ENCODE data around the gene WDR48.

The WDR48 gene

GRCh38 chr3:39095778-39096177, 44.0 kb downstream of the WDR48 start:
- H3K27ac ChIP-seq (ENCODE audit: low read length): no peak overlapping the region
- H3K4me3 ChIP-seq (ENCODE audit: low read length): no peak overlapping the region
- no peaks in the 10 kb centered on the region for H3K27me3 ChIP-seq (ENCODE audit: control insufficient read depth, insufficient read depth, low read length)
- H3K36me3 ChIP-seq (ENCODE audit: control insufficient read depth, low read depth, low read length): peaks cover 62% of the 10 kb centered on the region
- H3K4me1 ChIP-seq (ENCODE audit: control insufficient read depth, low read depth, low read length): no peaks in the 10 kb centered on the region
- no peaks in the 10 kb centered on the region for H3K9me3 ChIP-seq (ENCODE audit: control insufficient read depth, low read depth, low read length)
- H3K9ac ChIP-seq (ENCODE audit: low read length): no peak overlapping the region

GRCh38 chr3:39096775-39097174, 45.0 kb downstream of the WDR48 start:
- Histone ChIP-seq H3K27me3 (ENCODE audit: control insufficient read depth, insufficient read depth, low read length) (no peaks in the 10 kb centered on the region), H3K4me1 (ENCODE audit: control insufficient read depth, low read depth, low read length) (no peaks in the 10 kb centered on the region), H3K27ac (ENCODE audit: low read length) (no peak overlapping the region), H3K9me3 (ENCODE audit: control insufficient read depth, low read depth, low read length) (no peaks in the 10 kb centered on the region), H3K36me3 (ENCODE audit: control insufficient read depth, low read depth, low read length) (peaks cover 54% of the 10 kb centered on the region), H3K9ac (ENCODE audit: low read length) (no peak overlapping the region), H3K4me3 (ENCODE audit: low read length) (no peak overlapping the region)

GRCh38 chr3:39097716-39098472, 46.1 kb downstream of the WDR48 start:
- Histone ChIP-seq H3K4me1 (ENCODE audit: control insufficient read depth, low read depth, low read length) (no peaks in the 10 kb centered on the region), H3K4me3 (ENCODE audit: low read length) (no peak overlapping the region), H3K9ac (ENCODE audit: low read length) (no peak overlapping the region), H3K27me3 (ENCODE audit: control insufficient read depth, insufficient read depth, low read length) (no peaks in the 10 kb centered on the region), H3K9me3 (ENCODE audit: control insufficient read depth, low read depth, low read length) (no peaks in the 10 kb centered on the region), H3K36me3 (ENCODE audit: control insufficient read depth, low read depth, low read length) (peaks cover 51% of the 10 kb centered on the region), H3K27ac (ENCODE audit: low read length) (no peak overlapping the region)

GRCh38 chr3:39098473-39099000, 46.7 kb downstream of the WDR48 start:
- no peak overlapping the region for H3K9ac ChIP-seq (ENCODE audit: low read length)
- no peaks in the 10 kb centered on the region for H3K27me3 ChIP-seq (ENCODE audit: control insufficient read depth, insufficient read depth, low read length)
- H3K27ac ChIP-seq (ENCODE audit: low read length): no peak overlapping the region
- H3K36me3 ChIP-seq (ENCODE audit: control insufficient read depth, low read depth, low read length): peaks cover 48% of the 10 kb centered on the region
- no peak overlapping the region for H3K4me3 ChIP-seq (ENCODE audit: low read length)
- H3K9me3 ChIP-seq (ENCODE audit: control insufficient read depth, low read depth, low read length): no peaks in the 10 kb centered on the region
- no peaks in the 10 kb centered on the region for H3K4me1 ChIP-seq (ENCODE audit: control insufficient read depth, low read depth, low read length)

GRCh38 chr3:39099242-39099641, 47.4 kb downstream of the WDR48 start:
- Histone ChIP-seq H3K9me3 (ENCODE audit: control insufficient read depth, low read depth, low read length) (no peaks in the 10 kb centered on the region), H3K36me3 (ENCODE audit: control insufficient read depth, low read depth, low read length) (peaks cover 42% of the 10 kb centered on the region), H3K27ac (ENCODE audit: low read length) (no peak overlapping the region), H3K27me3 (ENCODE audit: control insufficient read depth, insufficient read depth, low read length) (no peaks in the 10 kb centered on the region), H3K4me3 (ENCODE audit: low read length) (no peak overlapping the region), H3K4me1 (ENCODE audit: control insufficient read depth, low read depth, low read length) (no peaks in the 10 kb centered on the region), H3K9ac (ENCODE audit: low read length) (no peak overlapping the region)

GRCh38 chr3:39099738-39100499, 48.1 kb downstream of the WDR48 start:
- no peaks in the 10 kb centered on the region for H3K9me3 ChIP-seq (ENCODE audit: control insufficient read depth, low read depth, low read length)
- no peak overlapping the region for H3K27ac ChIP-seq (ENCODE audit: low read length)
- H3K9ac ChIP-seq (ENCODE audit: low read length): no peak overlapping the region
- H3K27me3 ChIP-seq (ENCODE audit: control insufficient read depth, insufficient read depth, low read length): no peaks in the 10 kb centered on the region
- H3K4me1 ChIP-seq (ENCODE audit: control insufficient read depth, low read depth, low read length): no peaks in the 10 kb centered on the region
- H3K4me3 ChIP-seq (ENCODE audit: low read length): no peak overlapping the region
- peaks cover 35% of the 10 kb centered on the region for H3K36me3 ChIP-seq (ENCODE audit: control insufficient read depth, low read depth, low read length)

GRCh38 chr3:39100500-39100886, 48.7 kb downstream of the WDR48 start:
- H3K9ac ChIP-seq (ENCODE audit: low read length): no peak overlapping the region
- peaks cover 29% of the 10 kb centered on the region for H3K36me3 ChIP-seq (ENCODE audit: control insufficient read depth, low read depth, low read length)
- no peaks in the 10 kb centered on the region for H3K9me3 ChIP-seq (ENCODE audit: control insufficient read depth, low read depth, low read length)
- H3K27ac ChIP-seq (ENCODE audit: low read length): no peak overlapping the region
- no peak overlapping the region for H3K4me3 ChIP-seq (ENCODE audit: low read length)
- H3K27me3 ChIP-seq (ENCODE audit: control insufficient read depth, insufficient read depth, low read length): no peaks in the 10 kb centered on the region
- no peaks in the 10 kb centered on the region for H3K4me1 ChIP-seq (ENCODE audit: control insufficient read depth, low read depth, low read length)

- Histone ChIP-seq H3K27ac (ENCODE audit: low read length) (no peak overlapping the region), H3K36me3 (ENCODE audit: control insufficient read depth, low read depth, low read length) (peaks cover 23% of the 10 kb centered on the region), H3K9me3 (ENCODE audit: control insufficient read depth, low read depth, low read length) (no peaks in the 10 kb centered on the region), H3K4me3 (ENCODE audit: low read length) (no peak overlapping the region), H3K27me3 (ENCODE audit: control insufficient read depth, insufficient read depth, low read length) (peaks cover 3% of the 10 kb centered on the region), H3K9ac (ENCODE audit: low read length) (no peak overlapping the region), H3K4me1 (ENCODE audit: control insufficient read depth, low read depth, low read length) (peaks cover 2% of the 10 kb centered on the region)
These were observed 49.3 kb downstream of the WDR48 start for GRCh38 chr3:39101022-39101689.

- H3K4me3 ChIP-seq (ENCODE audit: low read length): no peak overlapping the region
- H3K4me1 ChIP-seq (ENCODE audit: control insufficient read depth, low read depth, low read length): peaks cover 2% of the 10 kb centered on the region
- H3K9ac ChIP-seq (ENCODE audit: low read length): no peak overlapping the region
These were observed 50.9 kb downstream of the WDR48 start for GRCh38 chr3:39102504-39103323.

GRCh38 chr3:39103324-39103693, 51.5 kb downstream of the WDR48 start:
- Histone ChIP-seq H3K27ac (ENCODE audit: low read length) (no peak overlapping the region), H3K9ac (ENCODE audit: low read length) (no peak overlapping the region), H3K4me3 (ENCODE audit: low read length) (no peak overlapping the region), H3K9me3 (ENCODE audit: control insufficient read depth, low read depth, low read length) (no peaks in the 10 kb centered on the region), H3K27me3 (ENCODE audit: control insufficient read depth, insufficient read depth, low read length) (peaks cover 11% of the 10 kb centered on the region), H3K36me3 (ENCODE audit: control insufficient read depth, low read depth, low read length) (peaks cover 9% of the 10 kb centered on the region), H3K4me1 (ENCODE audit: control insufficient read depth, low read depth, low read length) (peaks cover 6% of the 10 kb centered on the region)

More at GRCh38 chr3:39102504-39103323, 50.9 kb downstream of the WDR48 start:
- no peaks in the 10 kb centered on the region for H3K9me3 ChIP-seq (ENCODE audit: control insufficient read depth, low read depth, low read length)
- peaks cover 15% of the 10 kb centered on the region for H3K36me3 ChIP-seq (ENCODE audit: control insufficient read depth, low read depth, low read length)
- peaks cover 8% of the 10 kb centered on the region for H3K27me3 ChIP-seq (ENCODE audit: control insufficient read depth, insufficient read depth, low read length)
- H3K27ac ChIP-seq (ENCODE audit: low read length): no peak overlapping the region

Measured in iPS-18a (cell line).